ENCODE data around the gene WBP2NL.

Gene WBP2NL

DNA sequence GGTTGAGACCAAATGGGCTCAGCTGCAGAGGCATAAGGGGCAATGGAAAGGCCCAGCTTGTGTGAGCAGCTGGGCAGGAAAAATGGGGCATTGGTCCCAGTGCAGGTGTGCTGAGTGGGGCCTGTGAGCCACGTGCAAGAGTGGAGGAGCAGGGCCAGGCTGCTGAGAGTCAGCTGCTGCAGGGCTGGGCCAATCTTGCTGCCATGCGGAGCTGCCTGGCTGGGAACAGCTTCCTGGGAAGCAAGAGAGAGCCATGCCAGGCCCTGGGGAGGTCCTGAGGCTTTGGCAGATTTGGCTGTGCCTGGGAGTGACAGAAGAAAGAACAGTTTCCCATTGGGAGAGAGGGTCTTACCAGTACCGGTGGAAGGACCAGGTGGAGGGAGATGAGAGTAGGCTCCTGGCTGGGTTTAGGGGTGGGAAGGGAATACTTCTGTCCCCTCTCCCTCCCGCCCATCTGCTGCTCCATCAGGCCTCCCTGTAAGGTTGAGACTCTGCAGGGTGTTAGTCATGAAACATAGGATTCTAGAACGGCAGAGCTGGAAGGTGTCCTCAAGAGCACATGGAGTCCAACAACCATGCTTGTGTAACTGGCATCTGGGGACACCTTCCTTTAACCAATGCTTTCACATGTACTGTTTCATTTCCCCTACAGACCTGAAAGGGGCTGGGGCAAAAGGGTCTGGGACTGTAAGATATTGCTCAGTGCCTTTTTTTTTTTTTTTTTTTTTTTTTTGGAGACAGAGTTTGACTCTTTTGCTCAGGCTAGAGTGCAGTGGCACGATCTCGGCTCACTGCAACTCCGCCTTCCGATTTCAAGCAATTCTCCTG, 19.0 kb upstream of the WBP2NL start:
- DNase-seq, result no peak

DNA sequence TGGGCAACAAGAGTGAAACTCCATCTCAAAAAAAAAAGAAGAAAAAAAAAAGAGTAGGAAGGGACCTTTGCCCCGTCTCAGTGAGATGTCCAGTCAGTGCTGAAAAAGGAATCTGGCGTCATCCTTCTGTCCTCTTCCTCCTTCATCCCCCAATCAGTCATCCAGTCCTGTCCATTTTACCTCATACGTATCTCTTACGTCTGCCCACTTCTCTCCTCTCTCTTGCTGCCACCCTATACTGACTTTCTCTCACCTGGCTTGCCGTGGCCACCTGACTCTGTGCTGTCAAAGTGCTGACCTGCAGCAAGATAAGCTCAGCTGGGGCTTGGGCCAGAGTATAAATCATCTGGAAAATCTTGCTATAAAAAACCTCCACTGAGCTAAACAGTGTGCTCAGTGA, 15.7 kb upstream of the WBP2NL start:
- no peak for DNase-seq

- no peak for DNase-seq
These were observed 14.8 kb upstream of the WBP2NL start for GRCh38 chr22:41983513-41984405.

DNA sequence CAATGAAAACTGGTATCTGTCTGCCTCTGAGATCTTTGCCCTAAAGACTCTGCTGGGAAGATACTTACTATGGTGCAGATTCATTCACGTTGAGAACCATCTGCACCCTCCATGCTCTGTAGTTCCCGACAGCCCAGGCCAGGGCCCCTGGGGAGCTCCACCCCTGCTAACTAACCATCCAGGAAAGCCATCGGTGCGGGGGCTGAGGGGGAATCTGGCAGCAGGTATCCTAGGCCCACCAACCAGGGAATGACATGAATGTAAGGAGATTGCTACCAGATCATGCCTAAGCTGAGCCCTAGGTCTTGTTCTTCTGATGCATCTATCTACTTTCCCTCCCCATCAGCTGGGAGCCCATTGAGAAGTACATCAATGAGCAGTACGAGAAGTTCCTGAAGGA, 11.3 kb upstream of the WBP2NL start:
- no peak for DNase-seq

- DNase-seq, result no peak
These were observed 9.3 kb upstream of the WBP2NL start for GRCh38 chr22:41989246-41989645.

- DNase-seq, result no peak
These were observed 7.5 kb upstream of the WBP2NL start for GRCh38 chr22:41991111-41991510.

DNA sequence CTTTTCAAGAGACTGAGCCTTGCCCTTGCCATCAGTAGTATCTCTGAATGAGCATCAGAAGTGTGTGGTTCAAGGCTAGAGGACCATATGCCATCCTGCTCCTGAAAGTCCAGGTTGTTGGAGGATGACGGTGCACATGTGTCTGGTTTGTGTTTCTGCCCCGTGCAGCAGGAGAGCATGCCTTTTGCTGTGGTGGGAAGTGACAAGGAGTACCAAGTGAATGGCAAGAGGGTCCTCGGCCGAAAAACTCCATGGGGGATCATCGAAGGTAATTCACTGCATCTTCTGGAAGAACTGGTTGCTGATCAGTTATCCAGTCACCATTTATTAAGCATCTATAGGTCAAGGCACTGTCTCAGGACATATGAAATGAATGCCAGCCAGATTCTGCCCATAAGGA, 6.1 kb upstream of the WBP2NL start:
- no peak for DNase-seq

GRCh38 chr22:41995211-41995610, 3.4 kb upstream of the WBP2NL start:
- no peak for DNase-seq

DNA sequence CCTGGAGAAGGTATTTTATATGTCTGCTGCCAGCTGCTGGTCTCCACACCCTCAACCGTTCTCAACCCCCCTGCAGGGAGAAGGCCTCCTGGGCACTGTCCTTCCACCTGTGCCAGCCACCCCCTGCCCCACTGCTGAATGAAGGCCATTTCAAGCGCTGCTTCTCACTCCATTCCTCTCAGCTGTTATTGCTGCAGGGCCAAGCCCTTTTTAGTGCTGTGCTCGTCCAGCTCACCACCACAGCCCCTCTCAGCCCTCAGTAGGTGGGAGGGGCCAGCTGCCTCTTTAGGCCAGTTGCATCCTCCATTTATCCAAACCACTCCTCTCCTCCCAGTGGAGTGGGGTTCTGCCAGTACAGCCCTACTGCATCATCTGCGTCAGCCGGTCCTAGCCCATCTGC, 1.8 kb upstream of the WBP2NL start:
- no peak for DNase-seq

DNA sequence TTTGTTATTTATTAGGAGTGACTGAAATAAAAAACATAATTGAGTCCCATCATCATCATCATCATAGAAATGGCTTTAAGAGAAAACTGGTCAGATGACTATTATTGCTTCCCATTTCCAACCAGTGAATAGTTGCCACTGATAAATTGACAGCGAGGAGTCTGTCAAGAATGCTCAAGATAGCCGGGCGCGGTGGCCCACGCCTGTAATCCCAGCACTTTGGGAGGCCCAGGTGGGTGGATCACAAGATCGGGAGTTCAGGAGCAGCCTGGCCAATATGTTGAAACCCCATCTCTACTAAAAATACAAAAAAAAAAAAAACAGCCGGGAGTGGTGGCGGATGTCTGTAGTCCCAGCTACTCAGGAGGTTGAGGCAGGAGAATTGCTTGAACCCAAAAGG, 1.9 kb downstream of the WBP2NL start:
- no peak for DNase-seq

GRCh38 chr22:42001121-42001520, 2.5 kb downstream of the WBP2NL start:
- DNase-seq, result no peak

GRCh38 chr22:42001706-42002105, 3.1 kb downstream of the WBP2NL start:
- no peak for DNase-seq

- DNase-seq, result no peak
These were observed 9.3 kb downstream of the WBP2NL start for GRCh38 chr22:42007922-42008321.

- DNase-seq, result no peak
These were observed 12.2 kb downstream of the WBP2NL start for GRCh38 chr22:42010778-42011177.

DNA sequence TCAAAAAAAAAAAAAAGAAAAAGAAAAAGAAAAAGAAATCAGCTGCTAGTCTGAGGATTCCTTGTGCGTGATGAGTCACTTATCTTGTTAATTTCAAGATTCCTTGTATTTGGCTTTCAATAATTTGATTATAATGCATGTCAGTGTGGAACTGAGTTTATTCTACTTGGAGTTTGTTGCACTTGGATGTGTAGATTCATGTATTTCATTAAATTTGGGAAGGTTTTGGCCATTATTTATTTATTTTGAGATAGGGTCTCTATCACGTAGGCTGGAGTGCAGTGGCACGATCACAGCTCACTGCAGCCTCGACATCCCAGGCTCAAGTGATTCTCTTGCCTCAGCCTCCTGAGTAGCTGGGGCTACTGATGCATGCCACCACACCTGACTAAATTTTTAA, 14.8 kb downstream of the WBP2NL start:
- no peak for DNase-seq

DNA sequence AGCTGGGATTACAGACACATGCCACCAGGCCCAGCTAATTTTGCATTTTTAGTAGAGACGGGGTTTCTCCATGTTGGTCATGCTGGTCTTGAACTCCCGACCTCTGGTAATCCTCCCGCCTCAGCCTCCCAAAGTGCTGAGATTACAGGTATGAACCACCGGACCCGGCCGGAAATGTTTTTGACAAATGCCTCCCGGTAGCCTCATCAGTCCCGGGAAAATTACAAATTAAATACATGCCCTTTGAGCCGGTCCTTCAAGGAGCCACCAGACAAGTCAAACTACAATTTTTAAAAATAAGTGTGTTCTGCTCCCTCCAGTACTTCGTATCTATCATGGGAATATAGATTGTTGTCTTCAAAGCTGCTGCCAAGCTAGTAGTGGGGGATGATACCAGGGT, 17.5 kb downstream of the WBP2NL start:
- no peak for DNase-seq

- DNase-seq, result no peak
These were observed 19.6 kb downstream of the WBP2NL start for GRCh38 chr22:42018224-42018623.

GRCh38 chr22:42021571-42021970, 23.0 kb downstream of the WBP2NL start:
- no peak for DNase-seq

DNA sequence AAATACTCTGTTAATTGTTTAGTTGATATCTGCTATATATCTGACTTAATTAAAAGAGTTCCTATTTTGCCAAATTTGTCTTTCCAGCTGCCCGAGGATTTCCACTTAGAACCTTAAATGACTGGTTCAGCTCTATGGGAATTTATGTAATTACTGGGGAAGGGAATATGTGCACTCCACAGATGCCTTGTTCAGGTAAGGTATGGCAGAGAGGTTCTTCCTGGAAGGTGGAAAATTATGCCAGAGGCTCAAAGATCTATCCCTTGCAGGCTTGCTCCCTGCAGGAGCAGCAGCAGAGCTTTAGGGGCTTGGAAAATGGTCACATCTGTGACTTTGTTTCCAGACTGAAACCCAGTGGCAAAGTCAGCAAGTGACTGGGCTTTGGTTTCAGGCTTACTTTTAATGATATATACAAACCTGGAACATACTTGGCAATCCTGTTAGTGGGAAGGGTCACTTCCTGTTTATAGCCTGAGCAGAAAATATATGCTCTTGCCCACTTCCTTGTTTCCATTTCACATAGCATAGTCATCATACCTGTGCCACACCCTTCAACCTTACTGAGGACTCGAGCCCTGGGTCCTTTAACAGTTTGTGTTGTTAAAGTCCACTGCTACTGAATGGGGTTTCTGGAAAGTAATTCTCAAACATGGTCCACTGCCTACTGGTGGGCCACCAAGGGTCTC, 23.7 kb downstream of the WBP2NL start:
- DNase-seq, result no peak

DNA sequence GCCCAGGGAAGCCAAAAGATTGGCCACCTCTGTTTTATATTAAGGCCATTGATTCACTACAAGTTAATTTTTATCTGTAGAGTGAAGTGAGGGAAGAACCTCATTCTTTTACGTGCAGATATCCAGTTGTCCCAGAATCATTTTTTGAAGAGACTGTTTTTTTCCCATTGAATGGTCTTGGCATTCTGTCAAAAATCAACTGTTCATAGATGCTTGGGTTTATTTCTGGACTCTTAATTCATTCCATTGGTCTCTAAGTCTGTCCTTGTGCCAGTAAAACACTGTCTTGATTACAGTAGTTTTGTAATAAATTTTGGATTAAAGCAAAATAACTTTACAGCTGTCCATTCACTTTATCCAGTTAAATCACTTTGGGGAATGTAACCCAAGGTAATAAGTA, 26.8 kb downstream of the WBP2NL start:
- DNase-seq, result no peak

- no peak for DNase-seq
These were observed 28.1 kb downstream of the WBP2NL start for GRCh38 chr22:42026705-42027104.

GRCh38 chr22:42033263-42034181, 34.9 kb downstream of the WBP2NL start:
- no peak for DNase-seq

Data from NCI-H2029 treated with DMSO at 0.1 percent for 48 hours (cell line).